Measurements from ENCODE around the gene AP4B1. TPM values are rescaled to one million over a fixed set of nuclear protein-coding genes. Genes with fewer than 3 reads are reported as not detected.

Gene AP4B1
- total RNA-seq, 1 experiment from 2014 or later, result 11.1 TPM

DNA sequence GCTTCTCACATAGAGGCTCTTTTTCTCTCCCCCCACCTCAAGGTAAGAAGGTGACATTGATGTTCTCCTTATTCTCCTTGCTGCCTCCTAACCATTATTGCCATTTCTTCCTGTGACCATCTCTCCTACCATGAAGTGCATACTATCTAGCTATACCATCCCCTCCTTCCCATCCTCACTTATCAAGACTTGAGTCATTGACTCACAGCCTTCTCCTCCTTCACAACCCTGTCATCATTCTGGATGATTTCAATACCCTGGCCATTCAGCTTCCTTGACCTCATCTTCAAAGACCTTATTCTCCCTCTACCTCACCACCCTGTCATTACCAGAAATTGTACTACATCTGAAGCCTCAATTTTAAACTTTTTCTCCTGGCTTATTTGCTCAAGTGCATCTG is 13.6 kb upstream of the AP4B1 start:
- Histone ChIP-seq H3K27me3 (ENCODE audit: insufficient read depth, low read length) (no peaks in the 10 kb centered on the region), H3K4me1 (ENCODE audit: control insufficient read depth in 1 of 2, insufficient read depth in 2 of 2, low read length in 2 of 2) (no peaks in the 10 kb centered on the region), H3K9ac (ENCODE audit: low read length) (no peak overlapping the region), H3K27ac (ENCODE audit: low read depth, low read length) (no peak overlapping the region), H3K9me3 (ENCODE audit: control insufficient read depth in 1 of 2, insufficient read depth in 1 of 2, low read depth in 1 of 2, low read length in 2 of 2) (no peaks in the 10 kb centered on the region), H3K4me3 (replicated peaks in 1 of 2; ENCODE audit: low read depth in 1 of 2, low read length in 2 of 2) (no peak overlapping the region), H2AFZ (ENCODE audit: low read depth, low read length, poor library complexity, severe bottlenecking) (no peak overlapping the region), H3K79me2 (ENCODE audit: insufficient read depth, low read length) (no peaks in the 10 kb centered on the region), H4K20me1 (ENCODE audit: insufficient read depth) (no peaks in the 10 kb centered on the region), H3K4me2 (ENCODE audit: low read length) (no peak overlapping the region), H3K36me3 (ENCODE audit: control insufficient read depth in 1 of 2, insufficient read depth in 2 of 2, low read length in 2 of 2) (no peaks in the 10 kb centered on the region), H3K9me2 (ENCODE audit: insufficient read depth) (no peaks in the 10 kb centered on the region)
- RAD21 ChIA-PET (ENCODE audit: low non-redundant PET in 1 of 2, low total read pairs in 2 of 2, uncharacterized antibody in 2 of 2, unreplicated experiment in 2 of 2), result no interaction called here
- intact Hi-C loops (cut with micrococcal nuclease), result no loop called here
- TF ChIP-seq POLR2AphosphoS5 (IDR thresholded peaks at IDR 0.05; ENCODE audit: low read depth, low read length), result no peak
- TF ChIP-seq TCF7L2 (IDR thresholded peaks at IDR 0.05; ENCODE audit: borderline replicate concordance, extremely low read depth, insufficient read depth, insufficient read length), result no peak
- no peak for TF ChIP-seq SP1 (IDR thresholded peaks at IDR 0.05; ENCODE audit: low read depth)
- no peak for TF ChIP-seq POLR2A (IDR thresholded peaks at IDR 0.05; ENCODE audit: borderline replicate concordance, extremely low read depth, insufficient read depth, insufficient read length)
- TF ChIP-seq JUND (IDR thresholded peaks at IDR 0.05), result no peak
- TF ChIP-seq ZFX (IDR thresholded peaks at IDR 0.05), result no peak
- TF ChIP-seq EZH2 (IDR thresholded peaks at IDR 0.05), result no peak
- no peak for TF ChIP-seq EZH2phosphoT487 (IDR thresholded peaks at IDR 0.05; ENCODE audit: borderline replicate concordance)
- TF ChIP-seq CEBPB (IDR thresholded peaks at IDR 0.05; ENCODE audit: low read depth), result no peak
- no peak for TF ChIP-seq SIN3A (IDR thresholded peaks at IDR 0.05; ENCODE audit: low read depth)
- TF ChIP-seq, protein P1, sequence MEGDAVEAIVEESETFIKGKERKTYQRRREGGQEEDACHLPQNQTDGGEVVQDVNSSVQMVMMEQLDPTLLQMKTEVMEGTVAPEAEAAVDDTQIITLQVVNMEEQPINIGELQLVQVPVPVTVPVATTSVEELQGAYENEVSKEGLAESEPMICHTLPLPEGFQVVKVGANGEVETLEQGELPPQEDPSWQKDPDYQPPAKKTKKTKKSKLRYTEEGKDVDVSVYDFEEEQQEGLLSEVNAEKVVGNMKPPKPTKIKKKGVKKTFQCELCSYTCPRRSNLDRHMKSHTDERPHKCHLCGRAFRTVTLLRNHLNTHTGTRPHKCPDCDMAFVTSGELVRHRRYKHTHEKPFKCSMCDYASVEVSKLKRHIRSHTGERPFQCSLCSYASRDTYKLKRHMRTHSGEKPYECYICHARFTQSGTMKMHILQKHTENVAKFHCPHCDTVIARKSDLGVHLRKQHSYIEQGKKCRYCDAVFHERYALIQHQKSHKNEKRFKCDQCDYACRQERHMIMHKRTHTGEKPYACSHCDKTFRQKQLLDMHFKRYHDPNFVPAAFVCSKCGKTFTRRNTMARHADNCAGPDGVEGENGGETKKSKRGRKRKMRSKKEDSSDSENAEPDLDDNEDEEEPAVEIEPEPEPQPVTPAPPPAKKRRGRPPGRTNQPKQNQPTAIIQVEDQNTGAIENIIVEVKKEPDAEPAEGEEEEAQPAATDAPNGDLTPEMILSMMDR (IDR thresholded peaks at IDR 0.05 in 2 of 3, conservative IDR thresholded peaks at IDR 0.05 in 1 of 3; ENCODE audit: borderline replicate concordance in 1 of 3, insufficient read depth in 1 of 3, low read depth in 2 of 3, low read length in 2 of 3), result no peak
- no peak for TF ChIP-seq CBX3 (IDR thresholded peaks at IDR 0.05; ENCODE audit: low read depth)
- no peak for TF ChIP-seq ELF1 (IDR thresholded peaks at IDR 0.05; ENCODE audit: borderline replicate concordance, low read depth)
- no peak for TF ChIP-seq ZNF274 (IDR thresholded peaks at IDR 0.05; ENCODE audit: low read depth, low read length)
- no peak for TF ChIP-seq ATF3 (IDR thresholded peaks at IDR 0.05)
- CTCF ChIA-PET, result no interaction called here
- no peak for ATAC-seq
- BruUV-seq (replicated peaks), result no TSS peak
- no peak for DNase-seq (ENCODE audit: low read depth, low spot score)
- POLR2A ChIA-PET, result no interaction called here
